GM21717 (cell line): ENCODE results near the gene LUC7L2.
A peak's percentile ranks its signal among the peaks of the same experiment; 100 is the strongest.
"Not testable (repeated sequence)": the region's sequence is repeated elsewhere in the genome, so short reads cannot be mapped to it uniquely, and the experiment has no call there.

ENCODE experiments used
- ATAC-seq: cut with Tn5 transposase; IDR thresholded peaks from one replicate; pipeline ENCODE4 v1.9.1; 2021; ENCODE audit warnings: mild to moderate bottlenecking, moderate library complexity; ENCODE audit not compliant: unreplicated experiment

LUC7L2 gene, protein sequence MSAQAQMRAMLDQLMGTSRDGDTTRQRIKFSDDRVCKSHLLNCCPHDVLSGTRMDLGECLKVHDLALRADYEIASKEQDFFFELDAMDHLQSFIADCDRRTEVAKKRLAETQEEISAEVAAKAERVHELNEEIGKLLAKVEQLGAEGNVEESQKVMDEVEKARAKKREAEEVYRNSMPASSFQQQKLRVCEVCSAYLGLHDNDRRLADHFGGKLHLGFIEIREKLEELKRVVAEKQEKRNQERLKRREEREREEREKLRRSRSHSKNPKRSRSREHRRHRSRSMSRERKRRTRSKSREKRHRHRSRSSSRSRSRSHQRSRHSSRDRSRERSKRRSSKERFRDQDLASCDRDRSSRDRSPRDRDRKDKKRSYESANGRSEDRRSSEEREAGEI

DNA sequence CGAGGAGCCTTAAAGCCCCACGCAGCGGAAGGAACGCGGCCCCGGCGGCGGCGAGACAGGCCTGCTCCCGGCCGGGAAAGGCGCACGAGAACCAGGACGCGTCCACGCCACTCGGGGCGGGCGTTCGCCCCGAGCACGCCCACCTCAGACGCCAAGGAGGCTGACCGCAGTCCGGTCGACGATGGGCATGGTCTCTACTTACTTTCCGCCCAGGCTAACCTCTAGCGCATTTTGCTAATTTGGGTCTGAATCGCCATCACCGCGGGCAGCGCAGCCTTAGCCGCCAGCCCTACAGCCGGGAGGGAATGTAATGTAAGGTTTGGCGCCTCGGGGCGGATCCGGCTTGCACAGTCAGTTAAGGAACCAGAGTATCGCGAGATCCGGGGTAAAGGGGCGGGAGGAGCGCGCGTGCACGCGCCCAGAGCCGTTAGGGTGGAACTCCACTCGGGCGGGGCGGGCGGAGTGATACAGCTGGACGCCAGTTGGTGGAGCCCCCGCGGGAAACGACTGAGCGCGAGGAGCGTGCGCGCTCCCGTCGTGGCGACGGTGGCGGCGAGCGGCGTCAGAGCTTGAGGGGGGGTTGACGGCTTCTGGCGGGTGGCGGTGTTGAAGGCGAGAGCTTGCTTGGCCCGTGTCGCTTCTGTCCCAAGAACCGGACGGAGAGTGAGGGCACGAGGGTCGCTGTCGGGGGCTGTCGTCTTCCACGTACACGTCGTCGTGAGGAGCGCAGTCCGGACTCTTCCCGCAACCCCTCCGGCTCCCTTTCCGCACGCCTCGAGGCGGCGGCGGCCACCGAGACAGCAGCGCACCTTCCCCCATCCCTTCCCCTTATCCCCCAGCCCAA lies at the start of gene LUC7L2:
Gene LUC7L2 (plus strand): TSS at position 529 of the 844 bp plus-strand sequence. CDS start 368 bp downstream, outside the sequence.
- ATAC-seq, result peak; percentile 65

DNA sequence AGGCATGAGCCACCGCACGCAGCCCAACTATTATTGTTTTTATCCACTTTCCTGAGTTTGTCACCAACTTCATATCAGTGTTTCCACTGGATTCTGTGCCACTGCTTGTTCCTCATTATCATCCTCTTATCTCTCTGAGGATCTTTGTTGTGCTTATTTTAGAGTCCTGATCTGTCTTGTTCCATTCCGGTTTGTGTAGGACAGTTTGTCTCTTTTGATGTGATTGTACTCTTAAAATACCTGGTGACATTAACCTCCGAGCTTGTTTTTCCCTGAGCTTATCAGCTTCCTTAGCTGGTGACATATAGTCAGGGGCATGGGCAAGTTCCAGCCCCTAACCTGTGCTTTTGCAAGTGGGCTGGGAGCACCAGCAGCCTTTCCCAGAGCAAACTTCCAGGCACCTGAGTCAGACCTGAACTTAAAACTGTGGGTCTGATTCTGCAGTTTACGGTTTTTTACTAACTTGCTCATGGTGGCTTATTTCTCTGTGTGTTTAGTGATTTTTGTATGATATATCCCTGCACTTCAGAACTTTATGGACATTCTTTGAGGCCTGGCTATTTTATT lies 41.7 kb upstream of the LUC7L2 start:
- no peak for ATAC-seq

DNA sequence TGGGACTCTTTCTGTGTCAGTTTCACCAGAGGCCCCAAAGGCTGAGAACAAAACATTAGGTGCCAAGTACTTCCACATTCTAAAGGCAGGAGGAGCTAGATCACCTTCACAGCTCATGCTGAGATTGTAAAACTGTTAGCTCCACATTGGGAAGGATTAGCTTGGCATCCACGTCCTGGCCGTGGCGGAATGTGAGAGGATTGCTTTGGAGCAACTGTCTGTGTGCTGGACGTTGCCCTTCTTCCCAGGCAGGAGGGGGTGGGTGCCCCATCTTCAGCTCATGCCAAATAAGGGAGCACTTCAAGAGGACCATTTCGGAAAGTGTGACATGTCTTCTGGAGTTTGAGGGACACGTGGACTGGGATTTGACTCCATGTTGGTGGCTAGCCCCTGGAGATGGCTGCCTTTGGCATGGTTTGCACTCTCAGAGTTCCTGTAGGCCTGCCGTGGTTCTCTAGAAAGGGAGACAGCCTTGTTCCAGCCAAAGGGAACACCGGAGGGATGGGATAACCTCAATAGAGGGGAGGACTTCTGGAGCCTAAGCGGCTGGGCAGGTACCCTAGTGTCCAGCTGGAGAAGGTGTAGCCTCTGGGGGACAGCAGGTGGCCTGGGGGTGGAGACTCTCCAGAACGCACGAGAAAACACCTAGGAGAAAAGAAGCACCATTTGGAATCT lies 38.5 kb upstream of the LUC7L2 start:
- ATAC-seq, result no peak

DNA sequence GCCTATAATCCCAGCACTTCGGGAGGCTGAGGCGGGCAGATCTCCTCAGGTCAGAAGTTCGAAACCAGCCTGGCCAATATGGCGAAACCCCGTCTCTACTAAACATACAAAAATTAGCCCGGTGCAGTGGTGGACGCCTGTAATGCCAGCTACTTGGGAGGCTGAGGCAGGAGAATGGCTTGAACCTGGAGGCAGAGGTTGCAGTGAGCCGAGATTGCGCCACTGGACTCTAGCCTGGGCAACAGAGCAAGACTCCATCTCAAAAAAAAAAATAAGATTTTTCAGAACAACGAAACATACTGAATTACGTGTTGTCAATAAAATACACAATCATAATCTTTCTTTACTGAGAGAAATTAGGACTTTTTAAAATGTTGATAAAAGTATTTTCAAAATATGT lies 35.0 kb upstream of the LUC7L2 start:
- not testable (repeated sequence) for ATAC-seq

DNA sequence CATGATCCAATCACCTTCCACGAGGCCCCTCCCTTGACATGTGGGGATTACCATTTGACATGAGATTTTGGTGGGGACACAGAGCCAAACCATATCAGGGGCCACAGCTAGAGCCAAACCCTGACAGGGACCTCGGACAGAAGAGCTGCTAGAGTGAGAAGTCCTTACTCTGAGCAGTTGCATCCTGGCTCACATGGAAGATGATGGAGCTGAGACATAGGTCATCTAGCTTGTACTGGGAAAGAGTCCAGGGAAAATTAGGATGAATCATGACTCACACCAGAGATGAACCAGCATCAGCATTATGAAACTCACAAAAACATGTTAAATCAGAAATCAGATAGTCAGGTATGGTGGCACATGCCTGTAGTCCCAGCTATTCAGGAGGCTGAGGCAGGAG lies 31.3 kb upstream of the LUC7L2 start:
- ATAC-seq, result no peak

DNA sequence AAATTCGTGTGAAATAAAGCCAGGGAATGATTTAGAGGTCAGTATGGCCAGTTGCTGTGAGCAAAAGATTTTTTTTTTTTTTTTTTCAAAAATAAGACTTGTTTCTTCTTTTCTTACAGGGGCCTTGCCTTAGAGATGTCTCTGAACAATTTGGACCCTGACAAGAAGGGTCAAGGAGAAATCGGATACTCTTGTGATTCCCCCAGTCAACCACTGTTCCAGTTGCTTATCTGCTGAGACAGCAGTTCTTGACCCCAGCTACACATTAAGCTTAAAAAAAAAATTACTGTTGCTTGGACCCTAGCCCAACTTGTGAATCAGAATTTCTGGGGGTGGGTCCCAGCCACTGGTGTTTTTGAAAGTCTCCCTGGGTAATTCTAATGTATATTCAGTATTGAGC lies 30.6 kb upstream of the LUC7L2 start:
- ATAC-seq, result no peak

DNA sequence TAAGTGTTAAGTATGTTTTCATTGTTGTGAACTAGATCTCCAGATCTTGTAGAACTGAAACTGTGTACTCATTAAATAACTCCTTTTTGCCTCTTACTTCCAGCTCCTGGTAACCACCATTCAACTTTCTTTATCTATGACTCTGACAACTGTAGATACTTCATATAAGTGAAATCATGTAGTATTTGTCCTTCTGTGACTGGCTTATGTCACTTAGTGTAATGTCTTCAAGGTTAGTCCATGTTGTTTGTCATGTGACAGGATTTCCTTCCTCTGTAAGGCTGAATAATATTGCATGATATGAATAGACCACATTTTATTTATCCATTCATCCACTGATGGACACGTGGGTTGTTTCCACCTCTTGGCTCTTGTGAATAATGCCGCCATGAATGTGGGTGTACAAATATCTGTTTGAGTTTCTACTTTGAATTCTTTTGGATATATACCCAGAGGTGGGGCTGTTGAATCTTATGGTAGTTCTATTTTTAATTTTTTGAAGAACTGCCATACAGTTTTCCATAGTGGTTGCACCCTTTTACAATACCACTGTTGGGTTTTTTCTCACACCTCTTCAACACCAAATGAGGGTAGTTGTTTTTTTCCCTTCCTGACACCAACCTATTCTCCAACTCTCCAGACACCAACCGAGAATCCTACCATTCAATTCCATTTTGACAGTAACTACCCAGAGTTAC lies 29.2 kb upstream of the LUC7L2 start:
- ATAC-seq, result no peak

DNA sequence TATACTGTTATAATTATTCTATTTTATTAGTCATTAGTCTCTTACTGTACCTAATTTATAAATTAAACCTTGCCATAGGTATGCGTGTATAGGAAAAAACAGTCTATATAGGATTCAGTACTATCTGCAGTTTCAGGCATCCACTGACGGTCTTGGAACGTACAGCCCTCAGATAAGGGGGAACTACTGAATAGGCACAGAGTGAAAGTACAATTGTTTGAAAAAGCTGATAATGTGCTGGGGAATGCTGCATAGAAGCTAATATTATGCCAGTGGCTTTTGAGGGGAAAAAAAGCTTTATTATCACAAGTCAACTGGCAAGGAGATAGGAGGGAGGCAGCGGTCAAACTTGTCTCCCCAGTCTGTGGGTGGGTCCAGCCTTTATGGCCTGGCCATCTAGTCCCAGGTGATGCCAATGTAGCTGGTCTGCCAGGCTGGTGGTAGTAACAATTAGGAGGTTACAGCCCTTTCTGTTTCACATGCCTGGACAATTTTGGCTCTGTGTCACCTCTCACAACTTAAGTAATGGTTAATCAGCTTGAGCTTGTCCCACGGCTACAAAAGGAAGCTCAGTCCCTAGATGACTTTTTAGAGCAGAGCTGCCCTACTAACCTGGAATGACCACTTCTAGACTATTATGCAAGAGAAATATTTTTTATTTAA lies 26.9 kb upstream of the LUC7L2 start:
- ATAC-seq, result no peak

DNA sequence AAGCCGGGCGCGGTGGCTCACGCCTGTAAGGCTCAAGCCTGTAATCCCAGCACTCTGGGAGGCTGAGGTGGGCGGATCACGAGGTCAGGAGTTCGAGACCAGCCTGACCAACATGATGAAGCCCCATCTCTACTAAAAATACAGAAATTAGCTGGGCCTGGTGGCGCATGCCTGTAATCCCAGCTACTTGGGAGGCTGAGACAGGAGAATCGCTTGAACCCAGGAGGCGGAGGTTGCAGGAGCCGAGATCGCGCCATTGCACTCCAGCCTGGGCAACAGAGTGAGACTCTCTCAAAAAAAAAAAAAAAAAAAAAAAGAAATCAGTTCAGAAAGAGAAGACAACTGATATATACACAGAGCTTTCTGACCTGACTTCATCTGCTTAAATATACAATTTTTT lies 26.3 kb upstream of the LUC7L2 start:
- not testable (repeated sequence) for ATAC-seq

DNA sequence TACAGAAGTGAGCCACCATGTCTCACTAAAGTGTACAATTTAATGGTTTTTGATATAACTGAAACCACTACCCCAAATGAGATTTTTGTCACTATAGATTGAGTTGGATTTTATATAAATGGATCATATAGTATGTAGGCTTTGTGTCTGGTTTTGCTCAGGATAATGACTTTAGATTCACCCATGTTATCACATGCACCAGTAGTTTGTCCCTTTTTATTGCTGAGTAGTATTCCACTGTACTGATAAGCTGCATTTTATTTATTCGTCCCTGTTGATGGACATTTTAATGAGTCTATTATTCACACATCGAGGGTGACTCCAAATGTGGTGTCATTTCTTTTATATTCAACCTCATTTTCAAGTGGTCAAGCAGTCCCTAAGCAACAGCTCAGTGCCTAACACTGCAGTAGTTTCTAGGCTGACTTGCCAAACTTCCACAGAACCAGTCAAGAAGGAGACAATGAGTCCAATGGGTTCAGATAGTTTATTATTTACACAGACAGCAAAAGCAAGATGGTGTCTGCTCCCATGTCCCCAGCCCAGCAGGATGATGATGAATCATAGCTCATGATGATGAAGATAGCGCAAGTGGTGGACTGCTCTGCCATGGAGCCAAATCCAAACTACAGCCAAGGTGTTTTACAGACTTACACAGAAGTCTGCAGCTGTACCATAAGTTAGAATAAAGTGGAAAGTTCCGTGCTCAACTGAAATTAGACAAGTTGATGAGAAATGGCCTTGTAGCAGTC lies 25.1 kb upstream of the LUC7L2 start:
- ATAC-seq, result no peak

DNA sequence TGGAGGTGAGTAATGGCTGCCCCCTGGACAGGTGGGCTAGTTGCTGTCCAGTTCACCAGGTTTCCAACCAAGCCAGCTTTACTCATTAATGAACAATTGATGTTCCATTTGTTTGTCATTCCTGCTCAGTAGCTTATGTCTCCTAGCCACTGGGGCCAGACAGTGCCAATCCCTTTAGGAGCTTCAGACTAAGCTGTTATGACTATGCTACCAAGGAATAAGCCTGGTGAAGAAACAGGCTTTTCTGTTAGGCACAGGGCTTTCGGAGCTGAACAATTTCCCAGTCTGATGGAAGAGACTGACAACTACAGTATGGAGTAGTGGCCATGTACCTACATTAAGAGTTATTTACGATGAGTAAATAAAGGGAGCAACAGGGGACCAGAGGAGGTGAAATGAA lies 20.7 kb upstream of the LUC7L2 start:
- no peak for ATAC-seq

DNA sequence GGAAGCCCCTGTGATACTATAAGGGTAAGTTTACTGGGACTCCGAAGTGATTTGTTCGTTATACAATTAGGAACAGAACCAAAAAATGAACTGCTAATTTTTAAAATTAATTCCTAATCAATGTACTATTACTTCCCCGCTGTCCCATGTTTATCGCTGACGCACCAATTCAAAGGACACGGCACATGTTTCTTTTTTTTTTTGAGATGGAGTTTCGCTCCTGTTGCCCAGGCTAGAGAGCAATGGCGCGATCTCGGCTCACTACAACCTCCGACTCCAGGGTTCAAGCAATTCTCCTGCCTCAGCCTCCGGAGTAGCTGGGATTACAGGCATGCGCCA lies 20.0 kb upstream of the LUC7L2 start:
- ATAC-seq, result no peak

DNA sequence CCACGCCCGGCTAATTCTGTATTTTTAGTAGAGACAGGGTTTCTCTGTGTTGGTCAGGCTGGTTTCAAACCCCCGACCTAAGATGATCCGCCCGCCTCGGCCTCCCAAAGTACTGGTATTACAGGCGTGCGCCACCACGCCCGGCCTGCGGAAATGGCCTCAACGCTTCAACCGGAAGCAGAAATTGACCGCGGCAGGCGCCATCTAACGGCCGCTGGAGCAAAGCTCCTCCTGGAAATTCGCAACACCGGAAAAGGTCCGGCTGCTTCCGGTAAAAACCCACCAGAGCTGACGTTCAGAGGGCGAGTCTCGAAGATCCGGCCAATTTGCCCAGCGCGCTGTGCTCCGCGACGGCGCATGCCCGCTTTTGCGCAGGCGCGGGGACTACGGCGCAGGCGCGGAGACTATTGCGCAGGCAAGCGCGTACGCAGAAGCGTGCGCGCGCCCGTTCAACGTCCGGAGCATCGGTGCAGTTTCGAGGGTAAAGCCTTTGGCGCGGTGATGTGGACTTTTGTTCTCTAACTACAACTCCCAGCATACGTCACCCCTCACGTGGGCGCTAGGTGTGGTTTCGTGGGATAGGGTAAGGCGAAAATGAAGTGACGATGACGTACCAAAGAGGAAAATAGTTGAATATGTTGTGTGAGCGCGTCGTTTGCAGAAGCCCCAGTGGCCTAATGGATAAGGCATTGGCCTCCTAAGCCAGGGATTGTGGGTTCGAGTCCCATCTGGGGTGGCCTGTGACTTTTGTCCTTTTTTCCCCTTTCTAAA lies 19.5 kb upstream of the LUC7L2 start:
- ATAC-seq, result peak; percentile 85

DNA sequence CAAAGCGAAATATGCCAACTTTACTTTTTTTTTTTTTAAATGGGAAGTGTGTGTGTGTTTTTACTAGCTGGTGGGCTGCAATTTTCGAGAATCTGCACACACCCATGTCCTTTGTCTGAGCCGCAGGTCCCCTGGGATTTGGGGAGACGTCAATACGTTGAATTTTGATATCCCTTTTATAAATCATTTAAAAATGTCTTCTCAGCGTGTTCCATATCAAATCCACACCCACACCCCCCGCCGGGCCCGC lies 19.0 kb upstream of the LUC7L2 start:
- ATAC-seq, result no peak

DNA sequence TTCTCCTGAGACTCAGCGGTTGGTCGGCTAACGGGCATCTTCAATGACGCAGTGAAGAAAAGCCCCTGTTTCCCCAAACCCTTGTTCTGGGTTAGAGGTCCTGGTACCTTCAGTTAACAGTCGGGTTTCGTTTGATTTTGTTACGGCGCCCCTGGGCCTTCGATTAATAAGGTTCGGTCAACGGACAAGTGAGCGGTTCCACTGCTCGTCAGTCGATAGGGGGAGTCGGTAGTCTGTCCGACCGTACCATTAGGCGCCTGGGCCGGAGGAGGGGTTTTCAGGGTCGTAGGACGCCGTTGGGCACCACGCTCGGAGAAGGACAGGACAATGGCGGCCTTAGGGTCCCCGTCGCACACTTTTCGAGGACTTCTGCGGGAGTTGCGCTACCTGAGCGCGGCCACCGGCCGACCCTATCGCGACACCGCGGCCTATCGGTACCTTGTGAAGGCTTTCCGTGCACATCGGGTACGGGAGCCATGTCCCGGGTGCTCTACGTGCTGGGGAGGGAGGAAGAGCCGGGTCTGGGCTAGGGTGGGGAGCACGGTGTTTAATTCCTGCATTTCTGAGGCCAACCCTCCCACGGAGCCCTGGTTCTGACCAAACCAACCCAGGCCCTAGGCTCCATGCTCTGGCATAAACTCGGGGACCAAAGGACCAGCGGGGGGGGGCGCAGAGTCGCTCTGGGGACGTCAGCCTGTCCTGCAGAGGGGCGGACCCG lies 18.5 kb upstream of the LUC7L2 start, which contains the start of gene FMC1:
Gene FMC1 (plus strand): TSS at position 280 of the 718 bp plus-strand sequence. CDS start 48 bp downstream, at position 328.
- ATAC-seq, result peak; percentile 64

DNA sequence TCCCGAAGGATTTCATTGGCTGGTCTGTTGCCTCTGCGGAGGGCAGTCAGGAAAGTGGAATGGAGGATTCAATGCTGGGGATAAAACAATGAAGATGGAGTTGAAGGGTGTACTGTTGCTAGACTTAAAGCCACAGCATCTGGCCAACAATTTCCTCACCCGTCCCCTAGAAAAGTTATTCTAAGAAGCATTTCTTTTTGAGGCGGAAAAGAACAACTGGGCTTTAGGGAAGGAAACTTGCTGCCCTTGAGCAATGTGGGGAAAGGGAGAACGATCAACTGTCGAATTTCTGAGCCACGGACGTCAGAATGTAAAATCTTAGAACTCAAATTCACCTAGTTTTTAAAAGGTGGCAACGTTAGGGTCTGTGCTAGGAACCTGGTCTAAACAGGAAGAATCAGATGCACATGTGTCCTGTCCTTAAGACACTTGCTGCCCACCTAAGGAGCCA lies 17.9 kb upstream of the LUC7L2 start:
- ATAC-seq, result no peak

DNA sequence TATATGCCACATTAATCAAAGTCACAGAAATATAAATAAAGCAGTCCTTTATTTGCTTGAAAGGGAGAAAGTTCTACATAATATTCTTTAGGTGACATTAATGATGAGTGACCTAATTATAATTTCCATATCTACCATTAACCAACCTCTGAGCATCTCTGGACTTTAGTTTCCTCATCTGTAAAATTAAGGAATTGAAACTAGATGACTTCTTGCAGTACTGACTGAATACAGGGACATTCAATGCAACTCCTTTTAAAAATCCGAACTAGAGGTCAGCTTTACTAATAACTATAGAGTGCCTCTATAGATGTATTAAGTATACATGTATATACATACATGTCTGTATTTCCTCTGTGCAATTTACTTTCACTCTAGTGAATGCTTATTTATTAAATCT lies 14.7 kb upstream of the LUC7L2 start:
- ATAC-seq, result no peak

DNA sequence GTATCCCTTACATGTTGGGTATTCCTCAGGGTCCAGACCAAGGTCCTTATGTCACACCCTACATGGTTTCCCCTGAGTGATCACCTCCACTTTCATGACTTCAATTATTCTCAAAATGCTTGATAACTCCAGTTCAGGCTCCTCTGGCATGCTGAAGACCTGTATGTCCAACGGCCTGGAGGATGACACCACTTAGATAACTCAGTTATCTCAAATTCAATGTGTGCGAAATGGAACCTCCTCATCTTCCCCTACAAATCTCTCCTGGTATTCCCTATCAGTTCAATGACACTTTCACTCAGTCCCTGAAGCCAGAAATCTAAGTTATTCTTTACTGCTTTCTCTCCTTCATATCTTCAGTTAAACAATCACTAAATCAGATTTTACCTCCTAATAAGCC lies 8.7 kb upstream of the LUC7L2 start:
- ATAC-seq, result no peak
